HepG2 (cell line): Measurements from ENCODE around the gene SFXN1. TPM values are rescaled to one million over a fixed set of nuclear protein-coding genes. Genes with fewer than 3 reads are reported as not detected.

Source experiments
- ATAC-seq: fragments of 200-7000 bp; cut with Tn5 transposase; 3 replicates; pipeline ENCODE4 v1.9.1; 2020; ENCODE audit warnings: mild to moderate bottlenecking, moderate library complexity
- BruUV-seq: library from RNA; stranded (reverse); fragments of 400-500 nt; replicated peaks from 2 replicates; lab custom pipeline; 2021; lab: Mats Ljungman, UMichigan
- CTCF ChIA-PET: fragments of 300-600 bp; formaldehyde crosslinking; extraction: SDS; loops from one replicate; lab custom pipeline; 2021; ENCODE audit warnings: low total read pairs, inconsistent platforms, low intra/inter-chr PET ratio; lab: Yijun Ruan, JAX
- POLR2A ChIA-PET: fragments of 350-600 bp; sonication (Branson Sonifier 250); formaldehyde crosslinking; loops from one replicate; lab custom pipeline; 2020; ENCODE audit warnings: antibody characterized with exemption, inconsistent platforms; lab: Yijun Ruan, JAX
- DNase-seq: peaks from one replicate; pipeline ENCODE4 v3.0.0-alpha.2; 2015; ENCODE audit warnings: low spot score
- FAIRE-seq: peaks from 3 replicates; lab custom pipeline; 2011; peaks lifted over from hg19 to GRCh38; lab: Jason Lieb, UNC
- H2AFZ ChIP-seq: one replicate; pipeline ENCODE4 v1.6.1; 2011; ENCODE audit warnings: low read length, inconsistent platforms
- H3K27ac ChIP-seq: fragments of 300-600 bp; 3 replicates; pipeline ENCODE4 v1.8.0; 2011; ENCODE audit warnings: mixed run types, mild to moderate bottlenecking, mixed read lengths, low read length, inconsistent platforms; ENCODE audit not compliant: insufficient read depth; ENCODE audit errors: extremely low read length
- H3K27me3 ChIP-seq, 2 experiments: fragments of 200-600 bp in 1 of 2; 2 replicates in 1 of 2; 3 replicates in 1 of 2; pipeline versions ENCODE4 v1.6.0 to v1.8.0; 2011; ENCODE audit warnings: low read length in 2 of 2, mild to moderate bottlenecking in 2 of 2, moderate library complexity in 2 of 2, inconsistent platforms in 1 of 2; ENCODE audit not compliant: insufficient read depth in 2 of 2, control insufficient read depth in 1 of 2
- H3K36me3 ChIP-seq, 2 experiments: fragments of 200-600 bp in 1 of 2; replicated peaks in 1 of 2; 2 replicates in 1 of 2; 3 replicates in 1 of 2; pipeline versions ENCODE4 v1.5.1 to v1.8.0; 2011; ENCODE audit warnings: low read length in 2 of 2, inconsistent platforms in 1 of 2; ENCODE audit not compliant: insufficient read depth in 2 of 2, control insufficient read depth in 1 of 2
- H3K4me1 ChIP-seq: 2 replicates; pipeline ENCODE4 v1.5.1; 2012; ENCODE audit warnings: low read length, inconsistent platforms; ENCODE audit not compliant: insufficient read depth
- H3K4me2 ChIP-seq: 2 replicates; pipeline ENCODE4 v1.6.0; 2011; ENCODE audit warnings: low read depth, low read length, inconsistent platforms
- H3K4me3 ChIP-seq, 3 experiments: fragments of 200-600 bp in 1 of 3; sonication (generic), shearing (Covaris generic) in 1 of 3; replicated peaks in 1 of 3; 2 replicates each; pipeline ENCODE4 v1.5.1; 2011 to 2016; ENCODE audit warnings: low read length in 3 of 3, inconsistent platforms in 2 of 3, low read depth in 2 of 3, mild to moderate bottlenecking in 2 of 3, control low read depth in 1 of 3, mixed read lengths in 1 of 3; ENCODE audit not compliant: insufficient read depth in 1 of 3
- H3K79me2 ChIP-seq: one replicate; pipeline ENCODE4 v1.6.1; 2011; ENCODE audit warnings: low read length, inconsistent platforms; ENCODE audit not compliant: insufficient read depth
- H3K9ac ChIP-seq: 2 replicates; pipeline ENCODE4 v1.6.0; 2011; ENCODE audit warnings: mild to moderate bottlenecking, low read depth, low read length, inconsistent platforms; ENCODE audit not compliant: insufficient read depth
- H3K9me3 ChIP-seq: 2 replicates; pipeline ENCODE4 v1.5.1; 2012; ENCODE audit warnings: mild to moderate bottlenecking, low read length
- H4K20me1 ChIP-seq: 2 replicates; pipeline ENCODE4 v1.6.0; 2011; ENCODE audit warnings: inconsistent platforms, mild to moderate bottlenecking, low read length, moderate library complexity; ENCODE audit not compliant: insufficient read depth
- CEBPB ChIP-seq: IDR thresholded peaks from 2 replicates; pipeline ENCODE4 v1.6.1; 2011; ENCODE audit warnings: low read depth, low read length, improper control_type of control experiment, borderline replicate concordance
- FOXK1 ChIP-seq: sonication (generic); formaldehyde crosslinking; IDR thresholded peaks from 2 replicates; pipeline ENCODE4 v1.4.0; 2020; ENCODE audit warnings: low read depth, missing genetic modification reagents, borderline replicate concordance
- KAT7 ChIP-seq: IDR thresholded peaks from 2 replicates; pipeline ENCODE4 v1.6.1; 2018; ENCODE audit warnings: borderline replicate concordance, missing compliant biosample characterization
- NFAT5 ChIP-seq: sonication (generic); formaldehyde crosslinking; IDR thresholded peaks from 2 replicates; pipeline ENCODE4 v1.4.0; 2020; ENCODE audit warnings: missing genetic modification reagents
- ZNF547 ChIP-seq: sonication (generic); formaldehyde crosslinking; IDR thresholded peaks from 2 replicates; pipeline ENCODE4 v1.5.1; 2020; ENCODE audit warnings: mild to moderate bottlenecking, missing genetic modification reagents
- WGBS: methylation state at CpG from one replicate; pipeline ENCODE4 v1.1.6; 2017; ENCODE audit warnings: low lambda C conversion rate; 5-methylcytosine and 5-hydroxymethylcytosine counted together
- in situ Hi-C: cut with HindIII; loops from 2 replicates; pipeline ENCODE4 v1.10.0; 2017; ENCODE audit warnings: low pct_unique_long_range_greater_than_20kb; ENCODE audit not compliant: extremely low pct_ligation_motif_present
- intact Hi-C: fragments of 100-400 bp; cut with micrococcal nuclease; formaldehyde crosslinking; loops from one replicate; pipeline ENCODE4 v1.10.0; 2022; ENCODE audit not compliant: unreplicated experiment
- polyA plus RNA-seq, 8 experiments: library from polyadenylated mRNA; depleted of rRNA in 3 of 8; stranded (reverse) in 7 of 8; unstranded in 1 of 8; fragments of >200 nt; fragmentation: Illumina TruSeq in 4 of 8; extraction: Trizol in 4 of 8; gene quantifications; 2 replicates each; pipeline versions ENCODE4 v1.2.1 to v1.2.3, GENCODE V29; 2011 to 2016; ENCODE audit warnings: low read depth in 4 of 8, missing spikeins in 1 of 8, mixed read lengths in 1 of 8; ENCODE audit not compliant: insufficient read depth in 1 of 8
- total RNA-seq, 5 experiments: library from RNA; depleted of rRNA; stranded (reverse); fragments of >200 nt; fragmentation: Illumina TruSeq; extraction: Trizol; gene quantifications; 2 replicates each; pipeline ENCODE4 v1.2.3, GENCODE V29; 2016; ENCODE audit warnings: low read depth in 1 of 5

SFXN1 gene
- total and polyA plus RNA-seq, 2 of the 13 experiments (the other 11 are each of a cell fraction or from before 2014, with no cell fraction given) = 122 to 135 TPM

GRCh38 chr5:175494264-175495183 is 16.2 kb downstream of the SFXN1 start:
- no peak for DNase-seq
- ChIA-PET CTCF (no interaction called here), POLR2A (no interaction called here)
- ATAC-seq = no peak
- Histone ChIP-seq H3K27me3 (no peaks in the 10 kb centered on the region), H3K79me2 (peaks cover 21% of the 10 kb centered on the region), H3K36me3 (peaks cover 25 to 66% of the 10 kb centered on the region in 2 experiments), H3K4me3 (no peak overlapping the region), H3K27ac (no peak overlapping the region), H3K9me3 (no peaks in the 10 kb centered on the region), H3K4me1 (no peaks in the 10 kb centered on the region), H3K4me2 (no peak overlapping the region), H2AFZ (no peak overlapping the region), H4K20me1 (peaks cover 33% of the 10 kb centered on the region), H3K9ac (no peak overlapping the region)
- BruUV-seq = TSS peak; percentile 31
- in situ Hi-C loops = no loop called here
- 93% methylated on average over 17 of the region's 17 CpGs for WGBS
- no peak for FAIRE-seq
- no peak for TF ChIP-seq ZNF547 (CRISPR knock-in tag)
- no peak for TF ChIP-seq FOXK1
- TF ChIP-seq KAT7 (CRISPR knock-in tag) = no peak
- TF ChIP-seq NFAT5 = no peak
- TF ChIP-seq CEBPB = peak; percentile 17; the same call in 1 of the 2 replicates
- intact Hi-C loops = no loop called here
